ENCODE results near the gene IL36A.

The IL36A gene

GRCh38 chr2:113009622-113010021 lies 4.4 kb downstream of the IL36A start:
- no peak for DNase-seq

GRCh38 chr2:113010088-113010487 lies 4.8 kb downstream of the IL36A start:
- DNase-seq: no peak

GRCh38 chr2:113011108-113011507 lies 5.8 kb downstream of the IL36A start:
- DNase-seq: no peak

- DNase-seq: no peak
Observed at GRCh38 chr2:113012436-113013335, 7.4 kb downstream of the IL36A start.

- no peak for DNase-seq
Observed at GRCh38 chr2:113013336-113013661, 8.0 kb downstream of the IL36A start.

GRCh38 chr2:113014067-113014466 lies 8.8 kb downstream of the IL36A start:
- DNase-seq: no peak

- DNase-seq: no peak
Observed at GRCh38 chr2:113015042-113015441, 9.8 kb downstream of the IL36A start.

GRCh38 chr2:113015655-113016054 lies 10.4 kb downstream of the IL36A start:
- no peak for DNase-seq

- DNase-seq: no peak
Observed at GRCh38 chr2:113018509-113018908, 13.2 kb downstream of the IL36A start.

- DNase-seq: no peak
Observed at GRCh38 chr2:113021312-113021711, 16.1 kb downstream of the IL36A start.

- DNase-seq: no peak
Observed at GRCh38 chr2:113024764-113025163, 19.5 kb downstream of the IL36A start.

- DNase-seq: no peak
Observed at GRCh38 chr2:113025737-113026136, 20.5 kb downstream of the IL36A start.

GRCh38 chr2:113027691-113028090 lies 22.4 kb downstream of the IL36A start:
- no peak for DNase-seq

- no peak for DNase-seq
Observed at GRCh38 chr2:113028112-113028511, 22.9 kb downstream of the IL36A start.

- no peak for DNase-seq
Observed at GRCh38 chr2:113032737-113033136, 27.5 kb downstream of the IL36A start.

- no peak for DNase-seq
Observed at GRCh38 chr2:113034016-113034415, 28.8 kb downstream of the IL36A start.

GRCh38 chr2:113036763-113037162 lies 31.5 kb downstream of the IL36A start:
- DNase-seq: no peak

GRCh38 chr2:113038291-113038690 lies 33.0 kb downstream of the IL36A start:
- no peak for DNase-seq

GRCh38 chr2:113039158-113039557 lies 33.9 kb downstream of the IL36A start:
- no peak for DNase-seq

GRCh38 chr2:113039719-113040118 lies 34.5 kb downstream of the IL36A start:
- no peak for DNase-seq

- no peak for DNase-seq
Observed at GRCh38 chr2:113041871-113042270, 36.6 kb downstream of the IL36A start.

GRCh38 chr2:113046465-113046864 lies 41.2 kb downstream of the IL36A start:
- DNase-seq: no peak

- DNase-seq: no peak
Observed at GRCh38 chr2:113050921-113051895, 45.9 kb downstream of the IL36A start.

GRCh38 chr2:113052396-113052917 lies 47.2 kb downstream of the IL36A start, which contains the start of gene IL36B:
IL36B (minus strand) TSS chr2:113052867.
- no peak for DNase-seq
